Endothelial cell of umbilical vein (primary cell): Measurements from ENCODE around the gene PKHD1. TPM values are rescaled to one million over a fixed set of nuclear protein-coding genes. Genes with fewer than 3 reads are reported as not detected.

Experiments
- BruUV-seq: library from RNA; stranded (reverse); fragments of 400-500 nt; replicated peaks from 2 replicates; lab custom pipeline; 2021; lab: Mats Ljungman, UMichigan
- CTCF ChIA-PET: fragments of 300-600, 350-600 bp; sonication (Branson Sonifier 250); formaldehyde crosslinking; loops from one replicate; lab custom pipeline; 2021; ENCODE audit warnings: antibody characterized with exemption, inconsistent platforms; lab: Charles Lee
- POLR2A ChIA-PET: fragments of 300-600, 350-600 bp; sonication (Branson Sonifier 250); formaldehyde crosslinking; loops from one replicate; lab custom pipeline; 2021; ENCODE audit warnings: antibody characterized with exemption, inconsistent platforms; lab: Charles Lee
- DNase-seq: peaks from one replicate; pipeline ENCODE4 v3.0.0-alpha.2; 2011; ENCODE audit warnings: low read depth, low spot score
- FAIRE-seq: peaks from 2 replicates; lab custom pipeline; 2011; peaks lifted over from hg19 to GRCh38; lab: Jason Lieb, UNC
- H2AFZ ChIP-seq: 2 replicates; pipeline ENCODE4 v1.6.0; 2012; ENCODE audit warnings: low read depth, low read length, control low read depth, inconsistent platforms
- H3K27ac ChIP-seq: 2 replicates; pipeline ENCODE4 v1.5.1; 2011; ENCODE audit warnings: low read depth, mild to moderate bottlenecking, control low read depth, low read length, moderate library complexity; ENCODE audit not compliant: insufficient read depth
- H3K27me3 ChIP-seq, 2 experiments: 2 replicates each; pipeline versions ENCODE4 v1.6.0 to v1.6.1; 2011; ENCODE audit warnings: low read length in 2 of 2, mixed read lengths in 1 of 2; ENCODE audit not compliant: control insufficient read depth in 2 of 2, insufficient read depth in 2 of 2
- H3K36me3 ChIP-seq, 2 experiments: 2 replicates in 1 of 2; 3 replicates in 1 of 2; pipeline ENCODE4 v1.5.1; 2011; ENCODE audit warnings: low read length in 2 of 2, mild to moderate bottlenecking in 1 of 2, moderate library complexity in 1 of 2; ENCODE audit not compliant: control insufficient read depth in 2 of 2, insufficient read depth in 2 of 2; ENCODE audit errors: extremely low read depth in 1 of 2
- H3K4me1 ChIP-seq: 3 replicates; pipeline ENCODE4 v1.5.1; 2011; ENCODE audit warnings: mild to moderate bottlenecking, low read length; ENCODE audit not compliant: control insufficient read depth, insufficient read depth; ENCODE audit errors: extremely low read depth
- H3K4me2 ChIP-seq: 2 replicates; pipeline ENCODE4 v1.6.1; 2011; ENCODE audit warnings: low read length, control low read depth, mixed read lengths; ENCODE audit not compliant: insufficient read depth
- H3K4me3 ChIP-seq, 3 experiments: fragments of 200-600 bp in 1 of 3; sonication (generic), shearing (Covaris generic) in 1 of 3; replicated peaks in 1 of 3; 2 replicates each; pipeline ENCODE4 v1.5.1; 2011 to 2016; ENCODE audit warnings: control low read depth in 3 of 3, low read length in 3 of 3, mild to moderate bottlenecking in 2 of 3, inconsistent platforms in 1 of 3, low read depth in 1 of 3, moderate library complexity in 1 of 3; ENCODE audit not compliant: insufficient read depth in 1 of 3
- H3K79me2 ChIP-seq: 2 replicates; pipeline ENCODE4 v1.6.0; 2012; ENCODE audit warnings: low read length, inconsistent platforms; ENCODE audit not compliant: control insufficient read depth, insufficient read depth
- H3K9ac ChIP-seq: replicated peaks from 2 replicates; pipeline ENCODE3; 2011; ENCODE audit warnings: low read length, control low read depth; ENCODE audit not compliant: insufficient read depth; ENCODE audit errors: extremely low read depth
- H3K9me1 ChIP-seq: replicated peaks from 3 replicates; pipeline ENCODE4 v1.6.0; 2011; ENCODE audit warnings: mild to moderate bottlenecking, low read length; ENCODE audit not compliant: control insufficient read depth, insufficient read depth; ENCODE audit errors: extremely low read depth
- H3K9me3 ChIP-seq: replicated peaks from 2 replicates; pipeline ENCODE4 v1.5.1; 2012; ENCODE audit warnings: low read length, inconsistent platforms; ENCODE audit not compliant: control insufficient read depth, insufficient read depth
- H4K20me1 ChIP-seq: replicated peaks from 2 replicates; pipeline ENCODE3; 2011; ENCODE audit warnings: mild to moderate bottlenecking, low read length; ENCODE audit not compliant: control insufficient read depth, insufficient read depth; ENCODE audit errors: extremely low read depth
- CTCF ChIP-seq, 2 donors: IDR thresholded peaks; 1 replicate in 1 of 2; 2 replicates in 1 of 2; pipeline ENCODE4 v1.5.1; 2011; ENCODE audit warnings: low read length in 2 of 2, mild to moderate bottlenecking in 2 of 2, moderate library complexity in 2 of 2, control low read depth in 1 of 2, inconsistent platforms in 1 of 2, low read depth in 1 of 2; ENCODE audit not compliant: insufficient read depth in 1 of 2; ENCODE audit errors: extremely low read depth in 1 of 2
- EZH2 ChIP-seq: IDR thresholded peaks from 2 replicates; pipeline ENCODE4 v1.6.1; 2012; ENCODE audit warnings: borderline replicate concordance, low read depth, mild to moderate bottlenecking, moderate library complexity, low read length, inconsistent platforms; ENCODE audit not compliant: severe bottlenecking
- FOS ChIP-seq: IDR thresholded peaks from 2 replicates; pipeline ENCODE4 v1.6.1; 2011; ENCODE audit warnings: mild to moderate bottlenecking, low read length, moderate library complexity, borderline replicate concordance; ENCODE audit not compliant: insufficient read depth
- GATA2 ChIP-seq: IDR thresholded peaks from 2 replicates; pipeline ENCODE4 v1.7.0; 2011; ENCODE audit warnings: low read depth, mild to moderate bottlenecking, moderate library complexity, mixed read lengths, low read length; ENCODE audit not compliant: insufficient read length, insufficient read depth
- JUN ChIP-seq: IDR thresholded peaks from 2 replicates; pipeline ENCODE4 v1.6.1; 2011; ENCODE audit warnings: borderline replicate concordance, low read depth; ENCODE audit not compliant: insufficient read length, insufficient read depth
- MAX ChIP-seq: IDR thresholded peaks from 2 replicates; pipeline ENCODE4 v1.6.1; 2011; ENCODE audit not compliant: insufficient read depth, insufficient read length
- MYC ChIP-seq: IDR thresholded peaks from one replicate; pipeline ENCODE4 v1.6.1; 2011; ENCODE audit warnings: mild to moderate bottlenecking, low read depth, low read length
- POLR2A ChIP-seq: IDR thresholded peaks from 2 replicates; pipeline ENCODE4 v1.6.1; 2012; ENCODE audit warnings: low read depth, mild to moderate bottlenecking, control low read depth, low read length
- POLR2AphosphoS5 ChIP-seq: IDR thresholded peaks from 2 replicates; pipeline ENCODE4 v1.6.1; 2012; ENCODE audit warnings: low read depth, mild to moderate bottlenecking, control low read depth, low read length, moderate library complexity; ENCODE audit not compliant: insufficient read depth
- dilution Hi-C: fragments of 300-500 bp; cut with MboI; formaldehyde crosslinking; loops from one replicate; pipeline ENCODE4 v1.15.0; 2019; ENCODE audit warnings: low sequenced_read_pairs; ENCODE audit not compliant: extremely low pct_ligation_motif_present
- intact Hi-C: fragments of 100-400 bp; cut with micrococcal nuclease; formaldehyde crosslinking; loops from one replicate; pipeline ENCODE4 v1.10.0; 2022
- polyA plus RNA-seq, 4 experiments: library from polyadenylated mRNA; depleted of rRNA in 3 of 4; stranded (reverse) in 3 of 4; unstranded in 1 of 4; fragments of >200 nt; gene quantifications; 2 replicates each; pipeline versions ENCODE4 v1.2.1 to v1.2.3, GENCODE V29; 2011 to 2012; ENCODE audit warnings: missing spikeins in 1 of 4
- total RNA-seq: library from RNA; stranded (reverse); gene quantifications from 2 replicates; pipeline ENCODE4 v1.2.3, GENCODE V29; 2021

PKHD1 gene
- total and polyA plus RNA-seq, 2 donors (not counting 3 experiments of a cell fraction or from before 2014, with no cell fraction given), result not detected

GRCh38 chr6:51720327-51720726 is 367.1 kb downstream of the PKHD1 start:
- no peak for FAIRE-seq
- H3K79me2 ChIP-seq, result no peaks in the 10 kb centered on the region
- TF ChIP-seq MAX, result no peak
- no peak for TF ChIP-seq JUN
- H3K27me3 ChIP-seq, result no peaks in the 10 kb centered on the region
- H3K4me3 ChIP-seq, result no peak overlapping the region
- H3K4me2 ChIP-seq, result no peak overlapping the region
- POLR2A ChIA-PET, result no interaction called here
- CTCF ChIA-PET, result no interaction called here
- H4K20me1 ChIP-seq, result no peaks in the 10 kb centered on the region
- intact Hi-C loops, result no loop called here
- H3K9me3 ChIP-seq, result peaks cover 2% of the 10 kb centered on the region
- H3K4me1 ChIP-seq, result no peaks in the 10 kb centered on the region
- H3K9ac ChIP-seq, result no peak overlapping the region
- H2AFZ ChIP-seq, result no peak overlapping the region
- H3K36me3 ChIP-seq, result no peaks in the 10 kb centered on the region
- dilution Hi-C loops, result no loop called here
- no peak overlapping the region for H3K27ac ChIP-seq
- DNase-seq, result no peak
- no TSS peak for BruUV-seq
- no peaks in the 10 kb centered on the region for H3K9me1 ChIP-seq

- no peak overlapping the region for H3K27ac ChIP-seq
- no peaks in the 10 kb centered on the region for H3K9me1 ChIP-seq
- TF ChIP-seq GATA2 (no peak), EZH2 (no peak), MAX (no peak), CTCF (IDR thresholded peaks at IDR 0.05; ENCODE audit: extremely low read depth in 1 of 2, insufficient read depth in 1 of 2, low read depth in 1 of 2, low read length in 2 of 2) (no peak), POLR2AphosphoS5 (no peak), POLR2A (no peak), JUN (no peak), MYC (no peak), FOS (no peak)
- no peaks in the 10 kb centered on the region for H3K36me3 ChIP-seq
- BruUV-seq, result no TSS peak
- no peaks in the 10 kb centered on the region for H3K27me3 ChIP-seq
- no peaks in the 10 kb centered on the region for H3K79me2 ChIP-seq
- DNase-seq, result no peak
- ChIA-PET CTCF (no interaction called here), POLR2A (no interaction called here)
- no peak overlapping the region for H2AFZ ChIP-seq
- H3K4me2 ChIP-seq, result no peak overlapping the region
- dilution Hi-C loops, result no loop called here
- intact Hi-C loops, result no loop called here
- peaks cover 2% of the 10 kb centered on the region for H3K9me3 ChIP-seq
- H3K9ac ChIP-seq, result no peak overlapping the region
- FAIRE-seq, result no peak
- H3K4me3 ChIP-seq, result no peak overlapping the region
- H3K4me1 ChIP-seq, result no peaks in the 10 kb centered on the region
- H4K20me1 ChIP-seq, result no peaks in the 10 kb centered on the region
Observed at GRCh38 chr6:51719297-51719696, 368.1 kb downstream of the PKHD1 start.
